A204.1 (cell line): ENCODE results near the gene GNA14.
A peak's percentile ranks its signal among the peaks of the same experiment; 100 is the strongest.

Experiments used
- FAIRE-seq: peaks from 2 replicates; lab custom pipeline; 2012; peaks lifted over from hg19 to GRCh38; lab: Jason Lieb, UNC

GNA14 gene

DNA sequence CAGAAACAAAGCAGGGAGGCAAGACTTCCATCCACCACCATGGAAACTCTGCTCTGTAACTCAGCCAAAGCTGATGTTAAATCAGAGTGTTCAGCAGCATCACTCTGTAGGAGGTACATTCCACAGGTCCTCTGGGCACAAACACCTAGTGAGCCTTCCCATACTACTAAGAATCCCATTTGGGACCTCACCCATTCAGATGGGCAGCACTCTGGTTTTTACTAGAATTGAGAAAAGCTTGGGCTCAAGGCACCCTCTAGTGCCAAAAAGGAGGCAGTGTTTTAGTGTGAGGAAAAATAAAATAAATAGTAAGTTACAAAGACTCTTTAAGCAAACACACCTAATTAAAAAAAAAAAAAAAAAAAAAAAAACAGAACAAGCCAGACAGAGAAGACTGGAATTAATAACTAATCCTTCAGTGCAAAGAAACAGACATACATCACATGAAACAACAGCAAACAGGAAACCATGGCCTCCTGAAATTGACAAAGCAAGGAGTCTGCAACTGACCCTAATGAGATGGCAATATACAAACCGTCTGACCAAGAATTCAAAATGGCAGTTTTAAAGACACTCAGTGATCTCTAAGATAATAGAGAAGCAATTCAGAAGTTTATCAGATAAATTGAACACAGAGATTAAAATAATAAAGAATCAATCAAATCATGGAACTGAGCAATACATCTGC lies 159.5 kb downstream of the GNA14 start:
- no peak for FAIRE-seq

DNA sequence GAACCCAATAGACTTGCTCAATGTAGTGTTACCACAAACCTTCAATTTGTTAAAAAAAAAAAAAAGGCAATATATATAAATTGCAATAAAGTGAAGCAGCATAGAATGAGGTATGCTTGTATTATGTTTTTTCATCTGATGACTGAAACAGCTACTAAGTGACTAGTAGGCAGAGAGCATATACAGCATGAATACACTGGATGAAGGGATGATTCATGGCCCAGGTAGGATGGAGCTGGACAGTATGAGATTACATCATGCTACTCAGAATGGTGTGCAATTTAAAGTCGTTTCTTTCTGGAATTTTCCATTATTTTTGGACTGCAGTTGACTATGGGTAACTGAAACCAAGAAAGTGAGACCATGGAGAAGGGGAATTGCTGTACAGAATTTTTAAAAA lies 161.2 kb downstream of the GNA14 start:
- no peak for FAIRE-seq

DNA sequence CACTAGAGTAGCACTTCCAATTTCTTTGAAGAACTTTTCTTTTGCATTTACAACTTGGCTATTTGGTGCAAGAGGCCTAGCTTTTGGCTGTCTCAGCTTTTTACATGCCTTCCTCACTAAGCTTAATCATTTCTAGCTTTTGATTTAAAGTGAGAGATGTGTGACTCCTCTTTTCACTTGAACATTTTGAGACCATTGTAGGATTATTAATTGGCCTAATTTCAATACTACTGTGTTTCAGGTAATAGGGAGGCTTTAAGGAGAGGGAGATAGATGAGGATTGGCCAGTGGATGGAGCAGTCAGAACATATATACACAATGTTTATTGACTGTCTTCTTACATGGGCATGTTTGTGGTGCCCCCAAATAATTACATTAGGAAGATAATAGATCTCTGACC lies 161.7 kb downstream of the GNA14 start:
- no peak for FAIRE-seq

DNA sequence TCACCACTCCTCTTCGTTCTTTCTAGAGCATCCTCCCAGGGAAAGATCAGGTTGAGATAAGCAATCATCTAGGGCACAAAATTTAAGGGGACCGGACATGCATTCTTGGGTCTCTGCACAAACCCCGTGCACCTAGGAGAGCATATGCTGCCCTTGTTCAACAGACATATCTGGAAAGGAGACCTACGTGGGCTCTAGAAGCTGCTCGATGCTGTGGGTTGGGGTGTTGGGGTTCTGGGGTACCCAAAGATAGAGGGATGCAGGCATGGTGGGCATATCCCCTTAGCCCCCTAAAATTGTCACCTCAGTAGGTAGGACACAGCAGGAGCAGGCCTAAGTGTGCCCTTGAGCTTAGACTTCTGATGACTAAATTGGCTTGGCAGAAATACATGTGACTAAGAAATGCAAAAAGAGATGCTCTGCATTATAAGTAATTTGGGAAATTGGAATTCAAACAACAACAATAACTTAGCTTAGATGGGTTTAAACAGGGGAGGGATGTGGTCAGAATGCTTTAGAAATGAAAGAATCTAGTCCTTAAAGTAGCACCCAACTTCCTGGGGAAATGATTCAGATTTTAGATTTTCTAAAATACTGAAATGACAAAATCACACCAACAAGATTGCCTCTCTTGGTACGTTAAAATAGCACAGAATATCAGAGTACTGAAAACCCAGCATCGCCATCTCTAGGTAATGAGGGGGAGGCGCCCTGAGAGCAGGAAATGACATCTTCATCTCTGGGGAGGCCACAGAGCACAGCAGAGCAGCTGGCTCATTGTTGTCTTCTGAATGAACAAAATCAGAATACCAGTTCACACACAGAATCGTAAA lies 172.3 kb downstream of the GNA14 start:
- FAIRE-seq: no peak

DNA sequence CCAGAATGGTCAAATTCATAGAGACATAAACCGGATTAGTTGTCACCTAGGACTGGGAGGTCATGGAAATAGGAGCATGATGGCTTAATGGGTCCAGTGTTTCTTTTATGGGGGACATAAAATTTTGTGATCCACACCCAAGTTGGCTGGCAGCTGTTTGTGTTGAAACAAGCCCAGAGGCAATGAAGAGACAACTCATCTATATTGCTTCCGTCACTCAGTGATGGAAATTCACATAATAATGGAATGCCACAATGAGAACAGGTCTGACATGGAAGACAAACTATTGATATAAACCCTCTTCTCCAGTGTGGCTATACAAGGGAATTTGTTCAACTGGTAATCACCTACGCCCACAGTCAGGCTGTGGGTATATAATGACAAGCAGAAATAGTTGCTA lies 173.2 kb downstream of the GNA14 start:
- no peak for FAIRE-seq

DNA sequence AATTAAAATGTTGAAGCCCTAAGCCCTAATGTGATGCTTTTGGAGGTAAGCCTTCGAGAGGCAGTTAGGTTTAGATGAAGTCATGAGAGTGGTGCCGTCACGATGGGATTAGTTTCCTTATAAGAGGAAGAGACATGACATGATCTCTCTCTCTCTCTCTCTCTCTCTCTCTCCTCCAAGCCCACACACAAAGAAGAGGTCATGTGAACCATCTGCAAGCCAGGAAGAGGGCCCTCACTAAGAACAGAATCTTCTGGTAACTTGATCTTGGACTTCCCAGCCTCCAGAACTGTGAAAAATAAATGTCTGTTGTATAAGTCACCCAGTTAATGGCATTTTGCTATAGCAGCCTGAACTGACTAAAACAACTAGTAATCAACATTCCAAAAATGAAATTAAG lies 175.5 kb downstream of the GNA14 start:
- no peak for FAIRE-seq

DNA sequence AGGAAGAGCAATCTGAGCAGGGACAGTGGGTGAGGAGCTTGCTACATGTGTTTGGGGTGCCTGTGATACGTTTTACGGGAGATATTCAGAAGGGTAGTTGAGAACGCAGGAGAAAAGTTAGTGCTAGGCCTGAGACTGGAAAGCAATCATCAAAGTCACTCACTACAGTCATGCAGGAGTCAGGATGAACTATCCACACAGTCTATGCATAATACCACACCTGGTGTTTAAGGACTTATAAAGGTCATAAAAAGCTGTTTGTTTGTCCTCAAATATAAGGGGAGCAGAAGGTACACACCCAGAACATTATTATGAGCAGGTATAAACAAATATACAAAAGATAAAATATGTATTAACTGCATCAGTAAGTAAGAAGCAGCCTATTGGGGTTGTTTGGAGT lies 176.6 kb downstream of the GNA14 start:
- no peak for FAIRE-seq

DNA sequence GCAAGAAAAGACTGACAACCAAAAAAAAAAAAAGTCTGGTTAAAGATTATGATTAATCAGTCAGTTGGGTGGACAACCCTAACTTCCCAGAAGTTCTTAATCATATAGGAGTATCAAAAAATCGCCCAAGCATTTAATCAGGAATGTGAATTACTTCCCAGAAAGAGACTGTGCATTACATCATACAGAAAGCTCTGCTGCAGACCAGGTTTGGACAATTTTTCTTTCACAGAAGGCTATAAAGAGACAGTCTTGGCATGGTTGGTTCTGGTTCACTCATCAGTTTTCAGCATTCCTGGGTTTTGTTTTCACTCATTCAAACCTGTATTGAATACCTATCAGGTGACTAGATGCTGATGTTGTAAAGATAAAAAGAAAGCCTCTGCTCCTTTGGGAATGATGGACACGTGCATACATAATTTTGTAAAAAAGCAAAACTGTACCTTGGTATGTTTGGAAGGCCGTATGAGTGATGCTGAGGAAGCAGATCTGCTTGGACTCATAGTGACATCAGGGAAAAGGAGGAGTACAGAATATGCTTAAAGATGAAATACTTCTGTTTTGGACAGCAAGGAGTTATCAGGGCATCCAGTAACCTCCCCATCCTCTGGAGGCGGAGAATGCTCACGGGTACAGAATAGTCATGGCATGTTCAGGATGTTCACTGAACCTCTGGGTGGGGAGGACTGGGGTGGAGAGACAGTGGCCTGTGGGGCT lies 178.4 kb downstream of the GNA14 start:
- FAIRE-seq: no peak

DNA sequence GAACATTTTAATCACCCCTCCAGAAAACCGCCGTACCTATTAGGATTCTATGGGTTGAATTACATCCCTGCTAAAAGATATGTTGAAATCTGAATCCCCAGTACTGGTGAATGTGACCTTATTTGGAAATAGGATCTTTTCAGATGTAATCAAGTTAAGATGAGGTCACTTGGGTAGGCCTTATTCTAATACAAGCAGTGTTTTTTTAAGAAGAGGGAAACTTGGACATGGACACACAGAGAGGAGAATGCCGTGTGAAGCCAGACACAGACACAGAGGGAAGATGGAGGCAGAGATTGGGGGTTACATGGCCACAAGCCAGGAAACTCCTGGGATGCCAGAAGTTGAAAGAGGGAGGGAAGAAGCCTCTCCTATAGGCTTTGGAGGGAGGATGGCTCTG lies 183.5 kb downstream of the GNA14 start:
- FAIRE-seq: no peak

DNA sequence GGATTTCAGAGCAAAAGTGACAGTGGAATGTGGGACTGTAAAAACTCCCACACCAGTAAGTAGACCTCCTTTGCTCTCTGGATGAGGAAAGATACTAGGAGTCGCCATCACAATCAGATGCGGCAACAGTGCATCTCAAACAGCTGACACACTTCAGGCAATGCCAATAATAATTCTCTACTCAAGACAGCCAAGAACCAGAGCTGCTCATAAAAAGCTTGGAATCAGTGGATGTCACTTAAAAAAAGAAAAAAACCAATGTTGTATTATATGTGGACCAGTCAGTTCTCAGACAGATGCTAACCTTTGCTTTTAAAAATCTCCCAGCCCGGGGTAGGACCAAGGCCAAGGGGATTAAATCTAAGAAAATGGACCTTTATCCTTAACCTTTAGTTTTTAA lies 185.0 kb downstream of the GNA14 start:
- no peak for FAIRE-seq

DNA sequence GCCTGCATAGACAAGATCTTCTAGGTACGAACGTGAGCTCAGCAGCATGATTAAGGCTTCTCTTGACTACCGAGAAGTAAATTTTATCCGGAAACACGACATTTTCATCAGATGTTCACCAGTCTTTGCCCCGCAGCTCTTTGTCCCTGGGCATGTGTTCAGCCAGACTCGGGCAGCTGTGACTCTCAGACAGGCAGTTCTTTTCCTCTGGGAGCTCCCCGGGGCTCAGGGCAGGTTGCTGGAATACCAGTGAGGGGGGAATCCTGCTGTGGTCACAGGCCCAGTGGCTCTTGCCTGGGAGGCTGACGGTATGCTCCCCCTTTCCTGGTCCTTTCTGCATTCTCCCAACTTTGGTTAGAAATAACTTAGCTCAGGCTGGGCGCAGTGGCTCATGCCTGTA lies 186.1 kb downstream of the GNA14 start:
- no peak for FAIRE-seq

DNA sequence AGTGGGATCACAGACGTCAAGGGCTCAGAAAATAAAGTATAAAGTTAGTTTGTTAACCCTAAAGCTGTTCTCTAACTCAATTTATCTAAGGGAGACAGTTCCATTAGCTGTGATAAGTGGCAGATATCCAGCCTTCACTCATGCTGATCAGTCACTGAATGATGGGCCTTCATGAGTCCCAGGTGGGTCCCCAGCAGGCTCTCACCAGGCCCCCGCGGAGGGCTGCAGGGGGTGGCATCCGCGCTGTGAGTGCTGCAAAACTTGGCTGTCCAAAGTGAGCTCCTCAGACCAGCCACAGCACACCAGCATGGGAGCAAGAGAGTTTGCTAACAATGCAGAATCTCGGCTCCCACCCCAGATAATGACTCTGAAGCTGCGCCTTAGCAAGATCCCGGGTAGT lies 187.2 kb downstream of the GNA14 start:
- FAIRE-seq: no peak

DNA sequence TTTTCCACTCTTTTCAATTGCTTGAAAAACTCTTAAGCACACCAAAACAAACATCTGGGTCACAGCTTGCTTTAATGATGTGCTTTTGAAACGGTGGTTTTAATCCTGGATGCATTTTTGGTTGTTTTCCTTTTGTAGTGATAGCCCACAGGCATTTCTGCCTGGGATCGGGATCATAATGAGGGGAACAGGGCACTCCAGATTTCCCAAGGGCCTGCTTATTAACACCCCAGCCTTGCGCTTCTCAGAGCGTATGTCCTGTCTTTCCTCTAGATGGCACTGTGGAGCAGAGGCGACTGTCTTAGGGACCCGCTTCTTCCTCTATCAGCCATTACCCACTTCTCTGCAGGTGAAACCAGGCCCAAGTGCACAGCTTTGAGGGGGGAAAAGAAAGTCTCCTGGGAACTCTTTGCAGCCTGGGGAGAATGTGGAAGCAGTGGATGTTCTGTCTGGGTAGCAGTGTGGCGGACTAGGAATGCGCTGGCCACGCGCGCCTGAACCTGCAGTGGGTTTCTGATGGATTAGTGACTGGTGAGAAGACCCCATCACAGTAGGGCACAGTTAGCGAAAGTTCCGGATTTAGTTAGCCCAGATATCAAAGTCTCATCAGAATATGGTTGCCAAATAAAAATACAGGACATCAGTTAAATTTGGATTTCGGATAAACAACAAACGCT lies 190.1 kb downstream of the GNA14 start:
- FAIRE-seq: no peak

DNA sequence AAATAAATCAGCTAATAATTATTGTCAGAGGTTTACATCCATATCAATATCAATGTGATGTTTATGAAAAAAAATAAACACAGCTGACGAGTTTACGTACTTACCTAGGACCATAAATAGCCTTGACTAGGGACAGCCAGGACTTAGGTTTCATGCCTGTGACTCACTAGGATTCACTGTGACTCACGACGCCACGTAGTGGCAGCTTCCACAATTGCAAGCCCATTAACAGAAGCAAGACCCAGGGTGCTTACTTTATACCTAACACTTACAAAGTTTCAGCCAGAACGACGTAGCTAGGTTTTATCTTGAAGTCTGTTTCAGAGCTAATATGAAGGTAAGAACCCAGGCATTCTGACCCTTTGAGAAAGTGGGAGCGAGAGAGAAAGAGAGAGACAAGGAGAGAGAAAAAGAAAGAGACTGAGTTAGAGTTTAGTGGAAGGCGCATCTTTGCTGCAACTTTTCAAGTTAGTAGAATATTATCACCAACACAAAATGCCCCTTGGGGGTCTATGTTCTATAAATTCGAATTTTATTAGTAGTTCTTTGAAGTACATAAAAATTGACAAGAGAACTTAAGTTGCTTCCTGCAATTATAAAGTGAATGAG lies 191.2 kb downstream of the GNA14 start:
- FAIRE-seq: peak; percentile 92

DNA sequence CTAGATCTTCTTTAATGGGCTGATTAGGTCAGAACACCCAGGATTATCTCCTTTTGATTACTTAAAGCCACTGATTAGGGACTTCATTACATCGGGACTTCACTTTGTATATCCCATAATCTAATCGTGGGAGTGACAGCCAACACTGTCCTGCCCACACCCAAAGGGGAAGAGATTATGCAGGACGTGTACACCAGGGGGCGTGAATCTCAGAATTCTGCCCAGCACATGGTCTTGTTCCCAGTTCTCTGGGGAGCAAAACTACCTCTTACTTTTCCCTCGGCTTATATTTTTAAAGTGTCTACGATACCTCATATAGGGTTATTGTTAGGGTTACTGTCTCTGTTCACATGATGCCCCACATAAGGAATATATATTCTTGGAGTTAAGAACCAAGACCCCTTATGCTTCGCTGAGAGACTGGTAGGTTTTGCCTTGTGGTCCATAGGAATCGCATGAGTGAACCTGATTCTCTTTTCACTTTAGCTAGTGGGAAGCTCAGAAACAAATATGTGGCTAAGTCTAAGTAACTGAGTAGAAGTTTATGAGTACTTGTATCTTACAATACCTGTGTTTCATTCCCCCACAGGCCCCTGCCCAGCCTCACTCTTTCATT lies 192.7 kb downstream of the GNA14 start:
- no peak for FAIRE-seq

DNA sequence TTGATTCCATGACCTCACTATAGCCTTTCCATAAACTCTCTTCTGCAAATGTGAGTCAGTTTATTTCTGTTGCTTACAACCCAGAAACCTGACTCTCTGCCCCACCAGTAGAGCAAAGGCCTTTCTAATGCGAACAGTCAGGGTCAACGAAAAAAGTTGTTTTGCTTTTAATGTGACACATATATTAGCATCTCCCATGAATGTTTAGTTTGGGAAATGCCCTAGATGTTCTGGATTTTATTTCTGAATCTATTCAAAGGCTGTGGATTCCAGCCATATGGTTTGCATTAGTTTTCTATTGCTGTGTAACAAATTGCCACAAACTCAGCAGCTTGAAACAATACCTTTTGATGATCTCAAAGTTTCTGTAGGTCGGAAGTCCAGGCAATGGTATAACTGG lies 193.5 kb downstream of the GNA14 start:
- FAIRE-seq: no peak

DNA sequence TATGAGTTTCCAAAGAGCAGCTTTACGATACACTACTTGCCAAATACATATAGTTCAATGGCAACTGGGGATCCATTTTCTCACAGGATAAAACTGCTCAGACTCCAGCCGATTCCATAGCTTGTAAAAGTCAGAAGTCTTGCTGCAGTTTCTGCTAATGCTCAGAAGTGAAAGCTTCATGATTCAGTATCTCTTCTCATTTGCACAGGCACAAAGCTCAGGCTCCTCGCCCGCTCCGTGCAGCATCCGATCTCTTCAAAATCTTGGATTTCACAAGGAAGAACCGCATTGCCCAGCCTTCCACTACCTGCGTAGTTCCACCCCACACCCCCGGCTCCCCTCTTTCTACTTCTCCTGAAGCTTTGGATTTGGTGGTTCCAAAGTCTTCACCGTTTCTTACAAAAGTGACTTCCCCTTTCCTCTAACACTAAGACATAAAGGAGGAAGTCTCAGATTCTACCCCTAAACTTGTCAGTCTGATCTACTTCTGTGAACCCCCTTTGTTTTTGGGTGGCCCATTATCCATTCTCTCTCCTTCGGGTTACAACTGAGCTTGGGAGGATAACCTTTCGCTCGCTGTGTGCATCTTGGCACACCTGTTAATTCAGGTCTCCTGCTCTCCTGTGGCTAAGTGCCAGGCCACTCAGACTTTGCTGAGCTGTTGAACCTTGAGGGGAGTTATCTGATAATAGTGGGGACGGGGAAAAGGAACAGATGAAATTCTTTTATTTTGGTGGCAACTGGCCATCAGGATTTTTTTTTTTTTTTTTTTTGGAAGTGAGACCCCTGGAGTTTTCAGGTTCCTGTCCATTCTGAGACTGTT lies 194.1 kb downstream of the GNA14 start:
- no peak for FAIRE-seq

DNA sequence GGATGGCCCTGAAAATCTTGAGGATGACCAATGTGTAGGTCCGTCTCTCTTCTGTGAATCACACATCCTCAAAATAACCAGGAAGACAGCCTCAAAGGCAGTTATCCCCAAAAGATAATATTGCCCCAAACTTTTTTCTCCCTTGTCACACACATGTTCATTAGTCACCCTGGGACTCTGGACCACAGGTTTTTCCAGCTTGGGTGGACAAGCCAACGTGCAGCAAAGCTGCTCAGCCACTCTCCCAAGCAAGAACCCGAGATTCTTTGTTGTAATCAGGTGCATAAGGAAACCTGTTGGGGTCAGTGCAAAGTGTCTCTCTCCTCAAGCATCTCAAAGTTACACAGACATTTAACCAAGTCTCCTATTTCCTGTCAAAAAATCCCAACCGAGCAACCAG lies 196.6 kb downstream of the GNA14 start:
- FAIRE-seq: no peak

DNA sequence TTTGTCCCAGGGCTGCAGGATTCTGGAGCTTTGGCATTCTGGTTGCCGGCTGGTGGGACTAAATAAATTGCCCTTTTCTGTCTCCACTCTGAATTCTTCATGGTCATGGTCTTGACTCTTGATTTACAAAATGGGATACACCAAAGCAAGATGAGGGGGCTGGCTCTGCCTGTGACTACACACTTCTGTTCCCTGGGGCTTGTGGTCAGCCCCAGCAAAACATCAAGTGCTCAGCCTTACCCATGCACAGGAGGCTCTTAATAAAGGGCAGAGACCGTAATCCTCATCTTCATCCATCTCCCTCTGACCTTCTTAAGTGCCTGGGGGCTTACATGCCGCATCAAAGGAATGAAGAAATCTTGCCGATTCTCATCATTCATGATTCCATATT lies 198.0 kb downstream of the GNA14 start:
- no peak for FAIRE-seq

DNA sequence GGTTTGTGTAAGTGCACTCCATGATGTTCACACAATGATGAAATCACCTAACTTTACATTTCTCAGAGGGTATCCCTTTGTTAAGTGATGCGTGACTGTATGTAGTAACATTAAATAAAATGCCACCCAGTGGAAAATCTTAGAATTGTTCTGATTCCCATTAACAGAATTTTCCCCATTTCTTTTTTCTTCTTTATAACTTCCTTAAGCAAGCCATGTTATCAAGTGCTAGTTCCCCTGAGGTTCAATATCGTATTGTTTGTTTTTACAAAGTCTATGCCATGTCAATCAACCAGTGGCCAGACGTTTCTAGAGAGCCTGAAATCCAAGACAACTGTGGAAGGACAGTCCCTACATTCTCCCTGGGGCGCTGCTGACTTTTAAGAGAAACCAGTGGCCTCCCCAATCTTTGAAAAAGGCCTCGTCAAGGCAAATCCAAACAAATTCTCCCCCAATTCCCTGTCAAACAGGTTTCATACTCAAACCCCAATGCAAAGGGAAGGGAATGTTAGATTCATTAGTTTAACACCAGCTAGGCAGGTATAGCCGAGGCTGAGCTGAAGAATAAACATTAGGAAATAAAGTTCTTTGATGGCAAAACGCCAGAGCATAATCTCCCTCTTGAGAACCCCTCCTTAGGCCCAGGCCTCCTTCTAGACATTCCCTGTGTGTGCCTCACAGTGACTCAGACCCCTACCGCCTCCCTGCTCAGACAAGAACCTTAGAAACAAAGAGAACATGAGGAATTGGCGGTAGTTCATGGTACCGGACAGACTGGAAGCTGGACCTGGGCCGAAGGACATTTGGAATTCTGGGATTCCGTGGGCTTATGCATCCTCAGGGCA lies 198.7 kb downstream of the GNA14 start:
- FAIRE-seq: peak; percentile 37
